ENCODE measurements around the gene ZNF222. TPM values are rescaled to one million over a fixed set of nuclear protein-coding genes. Genes with fewer than 3 reads are reported as not detected.

The ZNF222 gene
- total RNA-seq, 1 experiment from 2014 or later = 5.4 TPM

- no peaks in the 10 kb centered on the region for H3K79me1 ChIP-seq (ENCODE audit: insufficient read depth, low read depth, low read length, poor library complexity, severe bottlenecking)
- no peak overlapping the region; a peak in 1 of 7 replicates for H3K27ac Mint-ChIP-seq
- peaks cover 7% of the 10 kb centered on the region for H3K23me2 ChIP-seq (ENCODE audit: insufficient read length, low read depth, low read length, poor library complexity, severe bottlenecking)
- DNase-seq = no peak
- no peak overlapping the region; a peak in 1 of 5 replicates for H3K4me3 Mint-ChIP-seq
- H3K9ac ChIP-seq (ENCODE audit: extremely low read depth, insufficient read length, low read length) = no peak overlapping the region
- H3K27ac ChIP-seq (ENCODE audit: insufficient read length, low read depth, low read length) = no peak overlapping the region
- H3K4me2 ChIP-seq (ENCODE audit: insufficient read depth, insufficient read length, low read length) = no peak overlapping the region
- H3K27me3 ChIP-seq (ENCODE audit: insufficient read depth, low read length) = no peaks in the 10 kb centered on the region
- no peaks in the 10 kb centered on the region for H4K20me1 ChIP-seq (ENCODE audit: control insufficient read depth, insufficient read depth, insufficient read length)
- H3K18ac ChIP-seq (ENCODE audit: insufficient read length, low read depth, low read length) = no peak overlapping the region
- H4K91ac ChIP-seq (ENCODE audit: insufficient read length, low read depth, low read length) = no peak overlapping the region
- H3K27me3 Mint-ChIP-seq (ENCODE audit: low read depth) = peaks cover under 1% of the 10 kb centered on the region
- no peak overlapping the region for H2BK15ac ChIP-seq (ENCODE audit: low read depth, low read length)
- no peak overlapping the region for H2BK20ac ChIP-seq (ENCODE audit: low read depth, low read length, poor library complexity, severe bottlenecking)
- WGBS (ENCODE audit: extremely low coverage, insufficient read length, low lambda C conversion rate) = no CpG with 5 or more reads among the region's 6 CpGs
- H2BK5ac ChIP-seq (ENCODE audit: insufficient read length, low read length) = no peak overlapping the region
- H3K9me3 ChIP-seq (ENCODE audit: control insufficient read depth, low read depth, low read length) = peaks cover 19% of the 10 kb centered on the region
- no peak overlapping the region for H3K14ac ChIP-seq (ENCODE audit: insufficient read depth, low read length)
- H4K8ac ChIP-seq (replicated peaks; ENCODE audit: insufficient read length, low read depth, low read length) = no peak overlapping the region
- H3K4me1 ChIP-seq (ENCODE audit: insufficient read depth, low read length) = no peaks in the 10 kb centered on the region; the same call in 1 of the 2 replicates
- H3K4me1 Mint-ChIP-seq = peaks cover 10 to 11% of the 10 kb centered on the region in 2 experiments
- no peak overlapping the region for H3T11ph ChIP-seq (ENCODE audit: low read length)
- H3K36me3 Mint-ChIP-seq (ENCODE audit: insufficient read depth in 1 of 3, low read depth in 3 of 3) = peaks cover 48 to 53% (median 50%) of the 10 kb centered on the region in 3 experiments
- H2BK12ac ChIP-seq (ENCODE audit: insufficient read length, low read depth, low read length) = no peak overlapping the region
- H3K4ac ChIP-seq (ENCODE audit: low read depth, low read length) = no peak overlapping the region
- no peak overlapping the region for H3K56ac ChIP-seq (ENCODE audit: insufficient read length, low read depth, low read length)
- H3K9me3 Mint-ChIP-seq = peaks cover 14 to 43% of the 10 kb centered on the region in 2 experiments
- H2AK5ac ChIP-seq (ENCODE audit: insufficient read length, low read length) = no peak overlapping the region
- no peaks in the 10 kb centered on the region; the same call in 1 of the 2 replicates for H3K79me2 ChIP-seq (ENCODE audit: insufficient read depth, low read length)
- no peak for TF ChIP-seq CTCF (conservative IDR thresholded peaks at IDR 0.05)
- no peak overlapping the region for H4K5ac ChIP-seq (ENCODE audit: insufficient read length, low read depth, low read length)
- H2BK120ac ChIP-seq (ENCODE audit: low read depth, low read length, poor library complexity, severe bottlenecking) = no peak overlapping the region
- no peak overlapping the region for H3K23ac ChIP-seq (ENCODE audit: insufficient read length, low read depth, low read length)
- H2AFZ ChIP-seq (ENCODE audit: low read length) = no peak overlapping the region
Observed at GRCh38 chr19:44026622-44027021, 1.4 kb downstream of the ZNF222 start.

Measured in H9 (cell line).